ENCODE measurements around the gene GRM7.

GRM7 gene

GRCh38 chr3:7241584-7242302, 380.8 kb downstream of the GRM7 start:
- DNase-seq (ENCODE audit: low read depth in 2 of 2), result no peak

GRCh38 chr3:7242303-7242635, 381.4 kb downstream of the GRM7 start:
- no peak for DNase-seq (ENCODE audit: low read depth in 2 of 2)

GRCh38 chr3:7249493-7250076, 388.7 kb downstream of the GRM7 start:
- DNase-seq (ENCODE audit: low read depth in 2 of 2), result no peak

GRCh38 chr3:7254251-7254650, 393.3 kb downstream of the GRM7 start:
- DNase-seq (ENCODE audit: low read depth in 2 of 2), result no peak

GRCh38 chr3:7260975-7261374, 400.1 kb downstream of the GRM7 start:
- DNase-seq (ENCODE audit: low read depth in 2 of 2), result no peak

- DNase-seq (ENCODE audit: low read depth in 2 of 2), result no peak
Measured at GRCh38 chr3:7263347-7264195, 402.7 kb downstream of the GRM7 start.

- no peak for DNase-seq (ENCODE audit: low read depth in 2 of 2)
Measured at GRCh38 chr3:7264196-7264526, 403.2 kb downstream of the GRM7 start.

- no peak for DNase-seq (ENCODE audit: low read depth in 2 of 2)
Measured at GRCh38 chr3:7265736-7266135, 404.8 kb downstream of the GRM7 start.

- DNase-seq (ENCODE audit: low read depth in 2 of 2), result no peak
Measured at GRCh38 chr3:7266551-7266950, 405.6 kb downstream of the GRM7 start.

- no peak for DNase-seq (ENCODE audit: low read depth in 2 of 2)
Measured at GRCh38 chr3:7270731-7271130, 409.8 kb downstream of the GRM7 start.

- no peak for DNase-seq (ENCODE audit: low read depth in 2 of 2)
Measured at GRCh38 chr3:7271631-7272030, 410.7 kb downstream of the GRM7 start.

- DNase-seq (ENCODE audit: low read depth in 2 of 2), result no peak
Measured at GRCh38 chr3:7272203-7272602, 411.3 kb downstream of the GRM7 start.

GRCh38 chr3:7275396-7275795, 414.5 kb downstream of the GRM7 start:
- no peak for DNase-seq (ENCODE audit: low read depth in 2 of 2)

- DNase-seq (ENCODE audit: low read depth in 2 of 2), result no peak
Measured at GRCh38 chr3:7280318-7280717, 419.4 kb downstream of the GRM7 start.

- no peak for DNase-seq (ENCODE audit: low read depth in 2 of 2)
Measured at GRCh38 chr3:7282988-7283387, 422.1 kb downstream of the GRM7 start.

GRCh38 chr3:7285505-7285904, 424.6 kb downstream of the GRM7 start:
- DNase-seq (ENCODE audit: low read depth in 2 of 2), result no peak

- no peak for DNase-seq (ENCODE audit: low read depth in 2 of 2)
Measured at GRCh38 chr3:7288133-7288532, 427.2 kb downstream of the GRM7 start.

- no peak for DNase-seq (ENCODE audit: low read depth in 2 of 2)
Measured at GRCh38 chr3:7289121-7289520, 428.2 kb downstream of the GRM7 start.

- DNase-seq (ENCODE audit: low read depth in 2 of 2), result no peak
Measured at GRCh38 chr3:7290077-7290825, 429.3 kb downstream of the GRM7 start.

GRCh38 chr3:7292362-7292761, 431.4 kb downstream of the GRM7 start:
- no peak for DNase-seq (ENCODE audit: low read depth in 2 of 2)

GRCh38 chr3:7293286-7293685, 432.4 kb downstream of the GRM7 start:
- DNase-seq (ENCODE audit: low read depth in 2 of 2), result no peak

GRCh38 chr3:7305561-7305960, 444.6 kb downstream of the GRM7 start:
- DNase-seq (ENCODE audit: low read depth in 2 of 2), result no peak

All from stimulated activated CD8-positive, alpha-beta memory T cell treated with anti-CD3 and anti-CD28 coated beads, Interleukin-15, amount 100 ng/mL, for 48 hours (primary cell).